Measurements from ENCODE around the gene HAVCR2.
A peak's percentile ranks its signal among the peaks of the same experiment; 100 is the strongest.

Gene HAVCR2

DNA sequence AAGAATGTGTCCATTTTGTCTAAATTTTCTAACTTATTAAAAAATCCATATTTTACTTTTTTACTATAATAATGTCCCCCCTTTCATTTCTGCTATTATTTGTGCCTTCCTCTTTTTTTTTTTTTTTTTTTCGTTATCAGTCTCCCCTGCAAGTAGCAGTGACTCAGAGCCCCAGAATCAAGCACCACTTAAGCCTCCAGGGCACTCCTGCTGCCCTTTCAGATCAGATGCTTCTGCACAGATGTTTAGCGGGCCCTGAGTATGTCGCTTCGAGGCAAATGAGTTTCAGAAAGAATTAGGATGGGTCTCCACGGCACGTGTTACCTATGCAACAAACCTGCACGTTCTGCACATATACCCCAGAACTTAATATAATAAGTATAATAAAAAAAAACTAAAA is 22.1 kb upstream of the HAVCR2 start:
- Histone ChIP-seq H3K36me3 (ENCODE audit: control insufficient read depth in 1 of 2, insufficient read depth in 2 of 2, low read length in 2 of 2) (no peaks in the 10 kb centered on the region), H3K9ac (ENCODE audit: low read depth in 1 of 2, low read length in 2 of 2) (no peak overlapping the region), H3K27ac (ENCODE audit: low read depth, low read length) (no peak overlapping the region), H3K27me3 (ENCODE audit: control insufficient read depth in 1 of 2, insufficient read depth in 2 of 2, low read length in 2 of 2) (no peaks in the 10 kb centered on the region), H3K4me3 (ENCODE audit: low read depth in 1 of 2, low read length in 2 of 2) (no peak overlapping the region), H3K9me3 (ENCODE audit: control insufficient read depth in 1 of 2, low read length in 2 of 2) (no peaks in the 10 kb centered on the region), H3K4me1 (ENCODE audit: control insufficient read depth in 1 of 2, insufficient read depth in 2 of 2, low read length in 2 of 2) (no peaks in the 10 kb centered on the region)

DNA sequence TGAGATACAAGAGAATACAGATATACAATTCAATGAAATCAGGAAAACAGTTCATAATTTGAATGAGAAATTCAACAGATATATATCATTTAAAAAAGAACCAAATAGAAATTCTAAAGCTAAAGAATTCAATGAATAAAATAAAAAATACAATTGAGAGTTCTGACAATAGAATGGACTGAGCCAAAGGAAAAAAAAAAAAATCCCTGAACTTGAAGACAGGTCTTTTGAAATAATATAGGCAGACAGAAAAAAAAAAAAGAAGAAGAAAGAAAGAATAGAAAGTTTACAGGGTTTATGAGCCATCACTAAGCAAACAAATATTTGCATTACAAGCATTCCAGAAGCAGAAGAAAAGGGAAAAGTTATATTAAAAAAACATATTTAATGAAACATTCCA is 12.9 kb upstream of the HAVCR2 start:
- Histone ChIP-seq H3K27ac (ENCODE audit: low read depth, low read length) (no peak overlapping the region), H3K4me1 (ENCODE audit: control insufficient read depth in 1 of 2, insufficient read depth in 2 of 2, low read length in 2 of 2) (no peaks in the 10 kb centered on the region), H3K27me3 (ENCODE audit: control insufficient read depth in 1 of 2, insufficient read depth in 2 of 2, low read length in 2 of 2) (no peaks in the 10 kb centered on the region), H3K4me3 (ENCODE audit: low read depth in 1 of 2, low read length in 2 of 2) (no peak overlapping the region), H3K9ac (ENCODE audit: low read depth in 1 of 2, low read length in 2 of 2) (no peak overlapping the region), H3K9me3 (ENCODE audit: control insufficient read depth in 1 of 2, low read length in 2 of 2) (peaks cover 0 to 4% of the 10 kb centered on the region in 2 donors), H3K36me3 (ENCODE audit: control insufficient read depth in 1 of 2, insufficient read depth in 2 of 2, low read length in 2 of 2) (no peaks in the 10 kb centered on the region)

DNA sequence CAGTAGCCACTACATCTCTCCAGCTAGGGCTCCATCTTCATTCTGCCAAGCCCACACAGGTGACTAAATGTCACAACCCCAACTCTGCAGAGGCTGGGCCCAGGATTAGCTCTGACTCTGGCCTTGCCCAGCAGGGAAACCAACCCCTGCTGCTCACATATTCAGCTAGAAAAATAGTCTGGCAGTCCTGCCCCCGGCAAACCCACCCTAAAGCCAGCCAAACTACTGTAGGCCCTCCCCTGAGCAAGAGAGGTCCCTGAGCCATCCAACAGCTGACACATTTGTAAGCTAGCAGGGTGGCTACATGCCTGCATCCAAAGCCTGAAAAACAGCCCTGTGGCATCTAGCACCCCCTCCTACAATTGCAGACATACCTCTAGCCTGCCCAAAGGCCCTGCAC is 11.3 kb upstream of the HAVCR2 start:
- Histone ChIP-seq H3K27ac (ENCODE audit: low read depth, low read length) (no peak overlapping the region), H3K9me3 (ENCODE audit: control insufficient read depth in 1 of 2, low read length in 2 of 2) (peaks cover 0 to 4% of the 10 kb centered on the region in 2 donors), H3K4me3 (ENCODE audit: low read depth in 1 of 2, low read length in 2 of 2) (no peak overlapping the region), H3K9ac (ENCODE audit: low read depth in 1 of 2, low read length in 2 of 2) (no peak overlapping the region), H3K27me3 (ENCODE audit: control insufficient read depth in 1 of 2, insufficient read depth in 2 of 2, low read length in 2 of 2) (no peaks in the 10 kb centered on the region), H3K36me3 (ENCODE audit: control insufficient read depth in 1 of 2, insufficient read depth in 2 of 2, low read length in 2 of 2) (no peaks in the 10 kb centered on the region), H3K4me1 (ENCODE audit: control insufficient read depth in 1 of 2, insufficient read depth in 2 of 2, low read length in 2 of 2) (no peaks in the 10 kb centered on the region)

DNA sequence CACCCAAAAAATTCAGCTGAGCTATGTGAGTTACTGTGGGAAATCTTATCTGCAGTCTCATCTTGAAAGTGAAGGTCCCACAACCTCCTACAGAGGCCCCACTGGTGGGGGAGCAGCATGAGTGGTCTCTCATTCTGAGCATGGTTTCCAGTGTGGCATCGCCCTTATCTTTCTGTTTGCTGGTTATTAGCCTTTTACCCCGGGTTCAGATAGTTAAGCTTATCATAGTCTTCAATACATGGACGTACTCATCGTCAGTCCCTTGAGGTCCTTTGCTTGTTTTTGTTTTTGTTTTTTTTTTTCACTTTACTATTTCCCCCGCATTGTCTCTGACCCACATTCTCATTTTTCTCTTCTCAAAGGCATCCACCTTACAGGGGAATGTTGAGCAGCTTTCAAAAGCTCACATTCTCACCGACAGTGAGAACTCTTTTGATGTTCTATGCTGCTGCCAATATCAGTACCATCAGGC is 7.7 kb upstream of the HAVCR2 start:
- H3K27ac ChIP-seq (ENCODE audit: low read depth, low read length), result no peak overlapping the region
- no peaks in the 10 kb centered on the region for H3K36me3 ChIP-seq (ENCODE audit: control insufficient read depth in 1 of 2, insufficient read depth in 2 of 2, low read length in 2 of 2)
- peaks cover 0 to 4% of the 10 kb centered on the region in 2 donors for H3K9me3 ChIP-seq (ENCODE audit: control insufficient read depth in 1 of 2, low read length in 2 of 2)
- no peak overlapping the region for H3K4me3 ChIP-seq (ENCODE audit: low read depth in 1 of 2, low read length in 2 of 2)
- no peaks in the 10 kb centered on the region for H3K4me1 ChIP-seq (ENCODE audit: control insufficient read depth in 1 of 2, insufficient read depth in 2 of 2, low read length in 2 of 2)
- H3K9ac ChIP-seq (ENCODE audit: low read depth in 1 of 2, low read length in 2 of 2), result no peak overlapping the region
- no peaks in the 10 kb centered on the region for H3K27me3 ChIP-seq (ENCODE audit: control insufficient read depth in 1 of 2, insufficient read depth in 2 of 2, low read length in 2 of 2)

DNA sequence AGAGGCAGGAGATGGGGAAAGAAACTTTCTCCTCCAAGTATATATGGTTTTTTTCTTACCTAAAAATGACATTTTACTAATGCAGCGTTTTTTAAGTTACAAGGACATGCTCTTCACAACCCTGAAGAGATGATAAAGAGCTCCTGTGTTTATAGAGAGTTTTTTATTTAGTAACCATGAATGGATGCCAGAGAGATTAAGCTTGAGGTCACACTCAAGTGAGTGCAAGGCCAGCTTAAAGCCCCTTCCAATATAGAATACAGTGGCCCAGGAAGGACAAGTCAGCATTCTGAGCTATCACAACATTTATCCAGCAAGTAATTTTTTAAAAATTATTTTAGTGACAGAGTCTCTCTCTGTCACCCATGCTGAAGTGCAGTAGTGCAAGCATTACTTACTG is 6.7 kb upstream of the HAVCR2 start:
- H3K9ac ChIP-seq (ENCODE audit: low read depth in 1 of 2, low read length in 2 of 2), result no peak overlapping the region
- no peak overlapping the region for H3K27ac ChIP-seq (ENCODE audit: low read depth, low read length)
- no peaks in the 10 kb centered on the region for H3K9me3 ChIP-seq (ENCODE audit: control insufficient read depth in 1 of 2, low read length in 2 of 2)
- no peaks in the 10 kb centered on the region for H3K27me3 ChIP-seq (ENCODE audit: control insufficient read depth in 1 of 2, insufficient read depth in 2 of 2, low read length in 2 of 2)
- H3K4me3 ChIP-seq (ENCODE audit: low read depth in 1 of 2, low read length in 2 of 2), result no peak overlapping the region
- H3K36me3 ChIP-seq (ENCODE audit: control insufficient read depth in 1 of 2, insufficient read depth in 2 of 2, low read length in 2 of 2), result no peaks in the 10 kb centered on the region
- H3K4me1 ChIP-seq (ENCODE audit: control insufficient read depth in 1 of 2, insufficient read depth in 2 of 2, low read length in 2 of 2), result no peaks in the 10 kb centered on the region

DNA sequence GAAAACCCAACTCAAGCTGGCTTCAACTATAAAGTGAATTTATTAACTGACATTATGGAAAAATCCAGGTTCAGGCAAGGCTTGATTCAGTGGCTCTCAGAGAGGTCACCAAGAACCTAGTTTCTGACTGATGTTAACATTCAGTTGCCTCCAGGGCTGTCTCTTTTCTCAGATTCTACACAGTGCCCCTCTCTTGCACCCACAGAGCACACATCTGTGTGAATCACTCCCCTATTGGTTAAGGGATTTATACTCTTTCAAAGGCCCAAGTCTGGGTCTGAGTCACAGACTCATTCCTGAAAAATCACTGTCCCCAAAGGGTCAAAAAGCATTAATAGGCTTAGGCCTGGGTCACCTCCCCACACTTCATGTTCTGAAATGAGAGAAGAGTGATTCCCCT is 6.2 kb upstream of the HAVCR2 start:
- no peaks in the 10 kb centered on the region for H3K36me3 ChIP-seq (ENCODE audit: control insufficient read depth in 1 of 2, insufficient read depth in 2 of 2, low read length in 2 of 2)
- H3K9ac ChIP-seq (ENCODE audit: low read depth in 1 of 2, low read length in 2 of 2), result no peak overlapping the region
- no peaks in the 10 kb centered on the region for H3K4me1 ChIP-seq (ENCODE audit: control insufficient read depth in 1 of 2, insufficient read depth in 2 of 2, low read length in 2 of 2)
- H3K9me3 ChIP-seq (ENCODE audit: control insufficient read depth in 1 of 2, low read length in 2 of 2), result no peaks in the 10 kb centered on the region
- no peak overlapping the region for H3K27ac ChIP-seq (ENCODE audit: low read depth, low read length)
- no peak overlapping the region for H3K4me3 ChIP-seq (ENCODE audit: low read depth in 1 of 2, low read length in 2 of 2)
- no peaks in the 10 kb centered on the region for H3K27me3 ChIP-seq (ENCODE audit: control insufficient read depth in 1 of 2, insufficient read depth in 2 of 2, low read length in 2 of 2)

DNA sequence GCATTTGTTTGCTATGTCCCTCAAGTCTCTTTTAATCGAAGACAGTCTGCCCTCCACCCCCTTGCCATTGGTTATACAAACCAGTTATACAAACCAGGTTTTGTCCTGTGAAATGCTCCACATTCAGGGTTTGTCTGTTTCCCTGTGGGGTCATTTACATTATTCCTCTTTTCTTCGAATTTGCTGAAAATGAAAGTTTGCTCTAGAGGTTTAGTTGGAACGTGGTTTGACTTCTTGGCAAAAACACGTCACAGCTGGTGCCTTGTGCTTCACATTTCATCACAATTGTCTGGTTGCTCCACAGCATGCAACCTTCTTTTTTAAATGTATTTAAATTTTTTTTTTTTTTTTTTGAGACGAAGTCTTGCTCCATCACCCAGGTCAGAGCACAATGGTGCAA is 4.2 kb upstream of the HAVCR2 start:
- Histone ChIP-seq H3K27me3 (ENCODE audit: control insufficient read depth in 1 of 2, insufficient read depth in 2 of 2, low read length in 2 of 2) (no peaks in the 10 kb centered on the region), H3K9me3 (ENCODE audit: control insufficient read depth in 1 of 2, low read length in 2 of 2) (no peaks in the 10 kb centered on the region), H3K9ac (ENCODE audit: low read depth in 1 of 2, low read length in 2 of 2) (no peak overlapping the region), H3K36me3 (ENCODE audit: control insufficient read depth in 1 of 2, insufficient read depth in 2 of 2, low read length in 2 of 2) (no peaks in the 10 kb centered on the region), H3K4me3 (ENCODE audit: low read depth in 1 of 2, low read length in 2 of 2) (no peak overlapping the region), H3K4me1 (ENCODE audit: control insufficient read depth in 1 of 2, insufficient read depth in 2 of 2, low read length in 2 of 2) (no peaks in the 10 kb centered on the region), H3K27ac (ENCODE audit: low read depth, low read length) (no peak overlapping the region)

DNA sequence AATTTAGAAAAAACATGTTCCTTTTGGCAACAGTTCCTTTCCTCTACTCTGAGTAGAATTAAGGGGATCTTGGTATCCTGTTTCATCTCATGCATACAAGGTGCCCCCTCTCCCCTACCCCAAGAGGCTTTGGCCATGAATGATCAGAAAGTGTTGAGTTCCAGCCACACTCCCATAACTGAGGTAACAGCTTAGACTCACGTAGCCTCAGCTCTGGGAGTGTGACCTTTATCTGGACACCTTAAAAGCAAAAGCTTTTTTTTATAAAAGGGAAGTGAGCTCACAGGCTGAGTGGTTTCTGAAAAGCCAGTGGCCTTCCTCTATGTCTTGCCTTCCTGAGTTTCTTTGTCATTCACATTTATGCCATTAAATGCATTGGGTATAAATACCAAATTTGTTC is 900 bp upstream of the HAVCR2 start:
- H3K4me1 ChIP-seq (ENCODE audit: control insufficient read depth in 1 of 2, insufficient read depth in 2 of 2, low read length in 2 of 2), result no peaks in the 10 kb centered on the region
- H3K36me3 ChIP-seq (ENCODE audit: control insufficient read depth in 1 of 2, insufficient read depth in 2 of 2, low read length in 2 of 2), result no peaks in the 10 kb centered on the region
- no peaks in the 10 kb centered on the region for H3K9me3 ChIP-seq (ENCODE audit: control insufficient read depth in 1 of 2, low read length in 2 of 2)
- H3K9ac ChIP-seq (ENCODE audit: low read depth in 1 of 2, low read length in 2 of 2), result no peak overlapping the region
- H3K27me3 ChIP-seq (ENCODE audit: control insufficient read depth in 1 of 2, insufficient read depth in 2 of 2, low read length in 2 of 2), result no peaks in the 10 kb centered on the region
- H3K27ac ChIP-seq (ENCODE audit: low read depth, low read length), result no peak overlapping the region
- no peak overlapping the region for H3K4me3 ChIP-seq (ENCODE audit: low read depth in 1 of 2, low read length in 2 of 2)

DNA sequence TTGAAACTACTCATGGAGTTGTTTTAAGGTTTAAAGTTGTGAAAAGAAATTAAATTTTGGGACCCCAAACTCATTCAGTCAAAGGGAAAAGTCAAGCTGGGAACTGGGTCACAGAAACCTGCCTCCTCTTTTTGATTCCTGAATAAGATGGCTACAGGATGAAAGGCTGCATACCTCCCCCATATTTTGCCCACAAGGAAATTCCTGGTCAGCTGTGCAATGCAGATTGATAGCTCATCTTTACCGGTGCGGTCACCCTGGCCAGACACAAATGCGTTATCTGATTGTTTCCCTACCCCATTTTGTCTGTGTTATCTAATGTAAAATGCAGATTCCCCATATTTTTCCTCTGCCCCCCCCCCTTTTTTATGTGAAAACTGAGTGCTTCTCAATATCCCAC is 1.3 kb downstream of the HAVCR2 start:
- no peaks in the 10 kb centered on the region for H3K36me3 ChIP-seq (ENCODE audit: control insufficient read depth in 1 of 2, insufficient read depth in 2 of 2, low read length in 2 of 2)
- peak overlapping the region; percentile 10 for H3K27ac ChIP-seq (ENCODE audit: low read depth, low read length)
- H3K9me3 ChIP-seq (ENCODE audit: control insufficient read depth in 1 of 2, low read length in 2 of 2), result no peaks in the 10 kb centered on the region
- H3K27me3 ChIP-seq (ENCODE audit: control insufficient read depth in 1 of 2, insufficient read depth in 2 of 2, low read length in 2 of 2), result no peaks in the 10 kb centered on the region
- no peaks in the 10 kb centered on the region for H3K4me1 ChIP-seq (ENCODE audit: control insufficient read depth in 1 of 2, insufficient read depth in 2 of 2, low read length in 2 of 2)
- peak overlapping the region in 1 of 2 donors; percentile 8 for H3K4me3 ChIP-seq (ENCODE audit: low read depth in 1 of 2, low read length in 2 of 2)
- no peak overlapping the region for H3K9ac ChIP-seq (ENCODE audit: low read depth in 1 of 2, low read length in 2 of 2)

DNA sequence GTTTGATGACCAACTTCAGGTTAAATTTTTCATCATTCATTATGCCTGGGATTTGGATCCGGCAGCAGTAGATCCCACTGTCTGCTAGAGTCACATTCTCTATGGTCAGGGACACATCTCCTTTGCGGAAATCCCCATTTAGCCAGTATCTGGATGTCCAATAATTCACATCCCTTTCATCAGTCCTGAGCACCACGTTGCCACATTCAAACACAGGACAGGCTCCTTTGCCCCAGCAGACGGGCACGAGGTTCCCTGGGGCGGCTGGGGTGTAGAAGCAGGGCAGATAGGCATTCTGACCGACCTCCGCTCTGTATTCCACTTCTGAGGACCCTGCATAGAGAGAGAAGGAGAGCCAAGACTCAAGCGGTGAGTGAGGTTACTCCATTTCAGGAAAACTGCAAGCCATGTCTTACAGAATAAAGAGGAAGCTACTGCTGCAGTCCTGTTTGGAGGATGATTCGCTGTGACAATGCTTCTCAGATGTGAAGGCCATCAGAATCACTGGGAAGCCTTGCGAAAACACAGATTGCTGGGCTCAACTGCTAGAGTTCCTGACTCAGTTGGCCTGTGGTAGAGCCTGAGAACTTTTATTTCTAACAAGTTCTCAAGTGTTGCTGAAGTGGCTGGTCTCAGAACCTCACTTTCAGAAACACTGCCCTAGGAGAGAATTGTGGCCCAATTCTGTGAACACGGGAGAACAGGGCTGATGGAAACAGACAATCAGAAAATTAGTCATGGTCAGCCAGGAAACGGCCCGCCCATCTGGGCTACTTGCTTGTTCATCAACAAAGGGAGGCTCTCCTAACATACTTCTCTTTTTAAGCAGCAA is 2.0 kb downstream of the HAVCR2 start:
- Histone ChIP-seq H3K9me3 (ENCODE audit: control insufficient read depth in 1 of 2, low read length in 2 of 2) (no peaks in the 10 kb centered on the region), H3K9ac (ENCODE audit: low read depth in 1 of 2, low read length in 2 of 2) (no peak overlapping the region), H3K4me1 (ENCODE audit: control insufficient read depth in 1 of 2, insufficient read depth in 2 of 2, low read length in 2 of 2) (no peaks in the 10 kb centered on the region), H3K27me3 (ENCODE audit: control insufficient read depth in 1 of 2, insufficient read depth in 2 of 2, low read length in 2 of 2) (no peaks in the 10 kb centered on the region), H3K27ac (ENCODE audit: low read depth, low read length) (peak overlapping the region; percentile 10), H3K4me3 (ENCODE audit: low read depth in 1 of 2, low read length in 2 of 2) (no peak overlapping the region), H3K36me3 (ENCODE audit: control insufficient read depth in 1 of 2, insufficient read depth in 2 of 2, low read length in 2 of 2) (no peaks in the 10 kb centered on the region)
